Mesodermal cell (in vitro differentiated cells): ENCODE results near the gene EMID1. TPM values are rescaled to one million over a fixed set of nuclear protein-coding genes. Genes with fewer than 3 reads are reported as not detected.

Experiments used
- H3K27ac ChIP-seq: 2 replicates; pipeline ENCODE4 v1.7.0; 2013; ENCODE audit warnings: mild to moderate bottlenecking, low read depth, low read length, moderate library complexity; ENCODE audit not compliant: severe bottlenecking
- H3K36me3 ChIP-seq: 2 replicates; pipeline ENCODE4 v1.7.1; 2013; ENCODE audit warnings: mild to moderate bottlenecking, low read length, moderate library complexity; ENCODE audit not compliant: control insufficient read depth, insufficient read depth
- H3K4me1 ChIP-seq: one replicate; pipeline ENCODE4 v1.7.1; 2013; ENCODE audit warnings: mild to moderate bottlenecking, low read length; ENCODE audit not compliant: insufficient read depth, control insufficient read depth, poor library complexity, severe bottlenecking
- H3K4me3 ChIP-seq: 2 replicates; pipeline ENCODE4 v1.7.0; 2013; ENCODE audit warnings: low read length, control low read depth, mild to moderate bottlenecking; ENCODE audit not compliant: insufficient read depth, poor library complexity, severe bottlenecking; ENCODE audit errors: extremely low read depth
- H3K9me3 ChIP-seq: 2 replicates; pipeline ENCODE4 v1.7.1; 2013; ENCODE audit warnings: mild to moderate bottlenecking, low read length, moderate library complexity; ENCODE audit not compliant: control insufficient read depth
- WGBS, 2 experiments: methylation state at CpG; one replicate each; pipeline ENCODE4 v1.1.5; 2013; ENCODE audit warnings: missing lambda C conversion rate in 2 of 2; ENCODE audit not compliant: insufficient coverage in 2 of 2; 5-methylcytosine and 5-hydroxymethylcytosine counted together
- polyA plus RNA-seq, 2 experiments: library from polyadenylated mRNA; stranded (reverse); fragments of 50-300 nt; gene quantifications; one replicate each; pipeline ENCODE4 v1.2.3, GENCODE V29; 2013

Gene EMID1
- polyA plus RNA-seq (2013, experiment 1 of 2) = 9.8 TPM
- 6.7 TPM for polyA plus RNA-seq (2013, experiment 2 of 2)

DNA sequence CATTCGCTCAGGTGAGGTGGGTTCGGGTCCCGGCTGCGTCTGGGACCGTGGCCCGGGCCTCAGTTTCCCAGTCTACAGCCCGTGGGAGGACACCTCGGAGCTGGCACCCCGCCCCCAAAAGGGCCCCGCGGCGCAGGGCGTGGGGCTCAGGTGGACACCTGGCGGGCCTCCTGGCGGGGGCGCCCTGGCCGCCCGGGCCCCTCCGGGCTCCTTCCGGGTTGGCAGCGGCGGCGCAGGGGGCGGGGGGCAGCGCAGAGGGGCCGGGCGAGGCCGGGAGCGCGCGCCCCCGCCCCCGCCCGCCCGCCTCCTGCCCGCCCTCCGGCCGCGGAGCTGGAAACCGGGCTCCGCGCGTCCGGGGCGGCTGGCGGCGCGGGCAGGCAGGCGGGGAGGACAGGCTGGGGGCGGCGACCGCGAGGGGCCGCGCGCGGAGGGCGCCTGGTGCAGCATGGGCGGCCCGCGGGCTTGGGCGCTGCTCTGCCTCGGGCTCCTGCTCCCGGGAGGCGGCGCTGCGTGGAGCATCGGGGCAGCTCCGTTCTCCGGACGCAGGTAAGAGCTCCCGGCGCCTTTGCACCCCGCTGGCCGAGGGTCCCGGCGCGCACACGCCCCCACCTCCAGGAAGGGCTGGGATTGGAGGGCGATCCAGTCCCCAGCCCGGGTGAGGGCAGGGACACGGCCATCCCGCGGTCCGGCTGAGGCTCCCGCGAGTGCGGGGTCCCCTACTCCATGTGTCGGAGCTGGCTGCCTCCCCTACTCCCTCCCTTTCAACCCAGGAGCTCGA is at the start of gene EMID1:
TSS of gene EMID1 (plus strand) at position 303 of the 778 bp plus-strand sequence. CDS start at position 446, 143 bp downstream.
- Histone ChIP-seq H3K4me3 (peak within 1 kb of the TSS; percentile 49), H3K9me3 (no peaks in the 10 kb centered on the region), H3K36me3 (no peaks in the 10 kb centered on the region), H3K27ac (no peak within 1 kb of the TSS), H3K4me1 (peaks cover 8% of the 10 kb centered on the region)
- WGBS, 2 experiments = 3 to 5% methylated on average over 52 to 71 of the region's 90 CpGs

DNA sequence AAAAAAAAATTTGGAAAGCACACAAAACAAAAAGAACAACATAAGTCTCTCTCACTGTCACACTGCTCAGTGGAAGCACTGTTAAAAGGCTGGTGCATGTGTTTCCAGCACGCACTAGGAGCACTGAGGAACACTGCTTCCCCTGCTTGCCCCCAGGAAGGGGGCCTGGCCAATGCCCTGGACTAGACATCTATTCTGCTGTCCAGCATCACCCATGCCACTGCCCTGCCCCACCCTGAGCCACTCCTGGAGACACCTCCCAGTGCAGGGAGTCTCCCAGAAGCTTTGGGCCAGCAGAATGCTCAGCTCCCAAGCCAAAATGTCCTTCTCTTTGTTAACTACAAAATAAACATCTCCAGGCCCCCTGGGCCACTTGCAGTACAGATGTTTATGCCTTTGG is 49.7 kb upstream of the EMID1 start:
- H3K27ac ChIP-seq = no peak overlapping the region
- H3K4me3 ChIP-seq = no peak overlapping the region
- WGBS, 2 experiments = 100% methylated on average over 1 of the region's 1 CpG
- no peaks in the 10 kb centered on the region for H3K9me3 ChIP-seq
- H3K36me3 ChIP-seq = no peaks in the 10 kb centered on the region
- peaks cover 19% of the 10 kb centered on the region for H3K4me1 ChIP-seq

- Histone ChIP-seq H3K4me3 (no peak overlapping the region), H3K27ac (no peak overlapping the region), H3K36me3 (no peaks in the 10 kb centered on the region), H3K4me1 (peaks cover 19% of the 10 kb centered on the region), H3K9me3 (no peaks in the 10 kb centered on the region)
- 0 to 40% methylated on average over 1 to 6 of the region's 9 CpGs for WGBS, 2 experiments
Measured at GRCh38 chr22:29156507-29156906, 49.2 kb upstream of the EMID1 start.

GRCh38 chr22:29157759-29158535 is 47.7 kb upstream of the EMID1 start:
- Histone ChIP-seq H3K36me3 (no peaks in the 10 kb centered on the region), H3K9me3 (no peaks in the 10 kb centered on the region), H3K4me1 (peaks cover 8% of the 10 kb centered on the region), H3K27ac (no peak overlapping the region), H3K4me3 (no peak overlapping the region)
- WGBS, 2 experiments = 90 to 96% methylated on average over 8 to 11 of the region's 11 CpGs

DNA sequence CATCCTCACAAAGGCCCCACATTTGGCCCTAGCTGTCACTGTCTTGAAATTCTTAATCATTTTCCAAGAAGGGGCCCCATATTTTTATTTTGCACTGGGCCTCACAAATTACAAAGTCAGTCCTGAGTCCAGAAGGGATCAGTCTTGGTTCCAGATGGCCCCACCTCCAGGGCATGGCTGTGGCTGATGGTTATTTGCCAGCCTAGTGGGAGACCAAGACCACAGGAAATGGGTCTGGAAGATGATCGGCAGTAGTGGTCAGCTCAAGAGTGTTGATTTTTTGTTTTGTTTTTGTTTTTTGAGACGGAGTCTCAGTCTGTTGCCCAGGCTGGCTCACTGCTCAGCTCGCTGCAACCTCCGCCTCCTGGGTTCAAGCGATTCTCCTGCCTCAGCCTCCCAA is 47.1 kb upstream of the EMID1 start:
- 88 to 96% methylated on average over 5 of the region's 5 CpGs for WGBS, 2 experiments
- Histone ChIP-seq H3K4me1 (peaks cover 4% of the 10 kb centered on the region), H3K27ac (no peak overlapping the region)

GRCh38 chr22:29163808-29164207 is 41.9 kb upstream of the EMID1 start:
- no peaks in the 10 kb centered on the region for H3K4me1 ChIP-seq
- H3K9me3 ChIP-seq = no peaks in the 10 kb centered on the region
- 85 to 94% methylated on average over 9 to 13 of the region's 13 CpGs for WGBS, 2 experiments
- no peaks in the 10 kb centered on the region for H3K36me3 ChIP-seq
- H3K27ac ChIP-seq = no peak overlapping the region
- H3K4me3 ChIP-seq = no peak overlapping the region

More for the DNA sequence above, 47.1 kb upstream of the EMID1 start:
- Histone ChIP-seq H3K9me3 (no peaks in the 10 kb centered on the region), H3K36me3 (no peaks in the 10 kb centered on the region), H3K4me3 (no peak overlapping the region)

GRCh38 chr22:29165321-29166060 is 40.2 kb upstream of the EMID1 start:
- no peaks in the 10 kb centered on the region for H3K36me3 ChIP-seq
- WGBS, 2 experiments = 88 to 92% methylated on average over 7 to 8 of the region's 11 CpGs
- no peak overlapping the region for H3K4me3 ChIP-seq
- H3K27ac ChIP-seq = no peak overlapping the region
- H3K9me3 ChIP-seq = no peaks in the 10 kb centered on the region
- H3K4me1 ChIP-seq = no peaks in the 10 kb centered on the region

DNA sequence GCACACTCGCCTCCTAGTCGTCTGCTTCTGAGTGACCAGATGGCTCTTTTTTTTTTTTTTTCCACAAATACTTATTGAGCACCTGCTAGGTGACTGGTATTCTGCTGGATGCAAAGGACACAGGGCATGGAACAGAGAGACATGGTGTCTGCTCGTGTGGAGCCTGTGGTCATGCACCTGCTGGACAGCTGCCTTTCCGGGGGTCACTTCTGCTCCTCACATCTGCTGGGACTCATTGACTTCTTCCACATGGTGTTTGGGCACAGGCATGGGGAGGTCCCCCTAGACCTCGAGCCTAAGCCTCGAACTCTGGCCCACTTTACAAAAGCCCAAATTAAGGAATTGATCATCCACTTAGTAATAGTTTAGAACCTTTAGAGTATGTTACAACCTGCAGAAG is 39.5 kb upstream of the EMID1 start:
- Histone ChIP-seq H3K27ac (no peak overlapping the region), H3K9me3 (no peaks in the 10 kb centered on the region), H3K4me3 (no peak overlapping the region), H3K4me1 (no peaks in the 10 kb centered on the region), H3K36me3 (no peaks in the 10 kb centered on the region)
- WGBS, 2 experiments = 90 to 94% methylated on average over 2 to 3 of the region's 6 CpGs

DNA sequence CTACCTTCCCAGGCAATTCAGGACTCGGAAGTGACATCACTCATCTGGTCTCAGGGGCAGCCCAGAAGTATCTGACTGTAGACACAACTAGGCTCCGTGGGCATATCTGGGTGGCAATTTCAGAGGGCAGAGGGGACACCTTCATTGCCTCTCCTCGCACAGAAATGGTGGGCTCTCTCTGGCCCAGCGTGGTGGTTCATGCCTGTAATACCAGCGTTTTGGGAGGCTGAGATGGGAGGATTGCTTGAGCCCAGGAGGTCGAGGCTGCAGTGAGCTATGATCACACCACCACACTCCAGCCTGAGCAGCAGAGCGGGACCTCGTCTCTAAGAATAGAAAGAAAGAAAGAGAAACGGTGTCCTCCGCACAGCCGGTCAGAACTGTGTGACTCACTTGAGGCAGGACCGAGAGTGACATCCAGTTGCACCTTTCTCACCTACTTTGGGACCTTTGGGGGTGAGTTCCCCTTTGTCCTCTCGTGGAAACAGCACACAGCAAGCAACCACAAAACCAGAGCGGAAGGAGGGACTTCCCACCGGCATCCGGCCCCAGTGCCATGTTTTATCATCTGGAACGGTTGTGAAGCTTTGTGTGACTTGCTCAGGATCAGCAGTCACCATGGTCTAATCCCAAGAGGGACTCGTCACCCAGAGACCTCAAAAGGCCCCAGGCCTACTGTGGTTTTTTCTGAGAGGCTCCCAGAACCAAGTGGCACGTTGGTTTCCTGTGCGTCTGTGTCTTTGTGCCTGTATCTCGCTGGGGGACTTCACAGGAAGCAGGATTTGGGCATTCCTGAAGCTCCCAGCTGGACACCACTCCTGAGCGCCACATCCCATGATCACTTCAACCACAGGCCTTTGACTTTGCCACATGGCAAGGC is 38.4 kb upstream of the EMID1 start:
- H3K4me1 ChIP-seq = no peaks in the 10 kb centered on the region
- 92 to 96% methylated on average over 11 to 19 of the region's 22 CpGs for WGBS, 2 experiments
- no peaks in the 10 kb centered on the region for H3K36me3 ChIP-seq
- H3K27ac ChIP-seq = no peak overlapping the region
- no peak overlapping the region for H3K4me3 ChIP-seq
- H3K9me3 ChIP-seq = no peaks in the 10 kb centered on the region

DNA sequence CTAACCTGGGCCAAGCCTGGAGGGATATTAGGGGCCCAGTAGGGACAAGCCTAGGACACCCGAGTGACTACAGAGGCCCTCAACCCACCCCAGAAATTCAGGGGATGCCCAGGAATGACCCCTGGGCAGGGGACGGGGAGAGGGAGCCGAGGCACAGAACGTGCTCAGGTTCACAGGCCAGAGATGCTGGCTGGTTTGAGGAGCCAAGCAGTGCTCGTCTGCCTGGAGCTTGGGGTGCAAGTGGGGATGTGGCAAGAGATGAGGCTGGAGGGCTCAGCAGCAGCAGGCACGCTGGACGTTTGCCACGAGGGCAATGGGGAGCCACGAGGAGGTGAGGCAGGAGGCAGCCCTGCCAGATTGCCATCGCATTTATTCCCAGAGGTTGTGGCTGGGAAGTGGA is 34.0 kb upstream of the EMID1 start:
- Histone ChIP-seq H3K9me3 (peaks cover 6% of the 10 kb centered on the region), H3K36me3 (no peaks in the 10 kb centered on the region), H3K27ac (no peak overlapping the region), H3K4me3 (no peak overlapping the region), H3K4me1 (no peaks in the 10 kb centered on the region)
- 90 to 91% methylated on average over 6 to 8 of the region's 10 CpGs for WGBS, 2 experiments
